ENCODE results near the gene IRF2.
"Not testable (repeated sequence)": the region's sequence is repeated elsewhere in the genome, so short reads cannot be mapped to it uniquely, and the experiment has no call there.

The IRF2 gene

GRCh38 chr4:184346682-184347081 is 127.7 kb downstream of the IRF2 start:
- DNase-seq (ENCODE audit: low spot score): no peak

- DNase-seq (ENCODE audit: low spot score): not testable (repeated sequence)
These were observed 128.1 kb downstream of the IRF2 start for GRCh38 chr4:184346273-184346672.

GRCh38 chr4:184345573-184345922 is 128.8 kb downstream of the IRF2 start:
- no peak for DNase-seq (ENCODE audit: low spot score)

GRCh38 chr4:184344899-184345572 is 129.3 kb downstream of the IRF2 start:
- no peak for DNase-seq (ENCODE audit: low spot score)

GRCh38 chr4:184344435-184344834 is 129.9 kb downstream of the IRF2 start:
- no peak for DNase-seq (ENCODE audit: low spot score)

GRCh38 chr4:184343502-184344177 is 130.7 kb downstream of the IRF2 start:
- DNase-seq (ENCODE audit: low spot score): peak; percentile 93

- not testable (repeated sequence) for DNase-seq (ENCODE audit: low spot score)
These were observed 131.5 kb downstream of the IRF2 start for GRCh38 chr4:184342857-184343237.

GRCh38 chr4:184342167-184342856 is 132.0 kb downstream of the IRF2 start:
- no peak for DNase-seq (ENCODE audit: low spot score)

GRCh38 chr4:184339398-184340193 is 134.8 kb downstream of the IRF2 start:
- not testable (repeated sequence) for DNase-seq (ENCODE audit: low spot score)

GRCh38 chr4:184337907-184338306 is 136.4 kb downstream of the IRF2 start:
- DNase-seq (ENCODE audit: low spot score): no peak
